ENCODE results near the gene STXBP6.

DNA sequence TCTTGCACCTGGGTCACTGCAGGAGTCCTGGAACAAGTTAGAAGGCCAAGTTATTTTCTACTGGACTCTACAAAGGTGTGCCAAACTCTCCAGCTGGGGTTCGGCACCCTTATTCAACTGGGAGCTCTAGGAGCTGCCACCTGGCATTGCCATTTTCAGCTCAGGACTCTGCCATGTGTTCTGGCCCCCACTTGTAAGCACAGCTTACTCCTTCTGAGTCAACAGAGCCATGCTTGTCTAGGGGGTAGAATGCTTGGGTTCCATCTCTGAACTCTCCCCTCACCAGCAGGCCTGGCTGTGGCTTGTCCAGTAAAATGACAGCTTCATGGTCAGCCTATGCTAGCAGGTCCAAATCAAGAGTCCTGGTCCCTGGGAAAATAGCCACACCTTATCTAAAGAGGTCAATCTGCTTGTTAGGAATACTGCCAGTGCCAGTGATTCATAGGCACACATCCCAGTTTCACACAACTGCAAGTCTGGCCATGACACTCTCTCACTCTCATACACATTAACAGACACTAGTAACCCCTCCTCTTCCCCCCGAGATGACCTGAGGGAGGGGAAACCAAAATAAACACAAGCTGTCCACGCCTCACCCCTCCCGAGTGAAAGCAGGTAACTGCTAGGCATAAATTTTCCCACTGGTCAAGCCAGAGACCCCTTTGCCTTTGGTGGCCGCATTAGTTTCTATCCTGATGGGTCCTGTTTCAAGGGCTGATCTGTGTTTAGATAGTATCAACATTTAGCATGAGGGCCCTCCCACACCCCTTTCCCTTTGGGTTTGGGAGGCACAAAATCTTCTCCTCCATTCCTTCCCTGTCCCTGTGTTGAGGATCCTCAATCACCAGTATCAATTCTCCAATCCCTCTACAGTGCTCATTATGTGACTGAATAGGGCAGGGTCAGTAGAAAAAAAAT lies 233.7 kb downstream of the STXBP6 start:
- TF ChIP-seq, protein P1, sequence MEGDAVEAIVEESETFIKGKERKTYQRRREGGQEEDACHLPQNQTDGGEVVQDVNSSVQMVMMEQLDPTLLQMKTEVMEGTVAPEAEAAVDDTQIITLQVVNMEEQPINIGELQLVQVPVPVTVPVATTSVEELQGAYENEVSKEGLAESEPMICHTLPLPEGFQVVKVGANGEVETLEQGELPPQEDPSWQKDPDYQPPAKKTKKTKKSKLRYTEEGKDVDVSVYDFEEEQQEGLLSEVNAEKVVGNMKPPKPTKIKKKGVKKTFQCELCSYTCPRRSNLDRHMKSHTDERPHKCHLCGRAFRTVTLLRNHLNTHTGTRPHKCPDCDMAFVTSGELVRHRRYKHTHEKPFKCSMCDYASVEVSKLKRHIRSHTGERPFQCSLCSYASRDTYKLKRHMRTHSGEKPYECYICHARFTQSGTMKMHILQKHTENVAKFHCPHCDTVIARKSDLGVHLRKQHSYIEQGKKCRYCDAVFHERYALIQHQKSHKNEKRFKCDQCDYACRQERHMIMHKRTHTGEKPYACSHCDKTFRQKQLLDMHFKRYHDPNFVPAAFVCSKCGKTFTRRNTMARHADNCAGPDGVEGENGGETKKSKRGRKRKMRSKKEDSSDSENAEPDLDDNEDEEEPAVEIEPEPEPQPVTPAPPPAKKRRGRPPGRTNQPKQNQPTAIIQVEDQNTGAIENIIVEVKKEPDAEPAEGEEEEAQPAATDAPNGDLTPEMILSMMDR (conservative IDR thresholded peaks at IDR 0.05): no peak
- no peak for TF ChIP-seq ZFX (IDR thresholded peaks at IDR 0.05)

Data from C4-2B (cell line).